HepG2 (cell line): Measurements from ENCODE around the gene BCAT1. TPM values are rescaled to one million over a fixed set of nuclear protein-coding genes. Genes with fewer than 3 reads are reported as not detected.
A peak's percentile ranks its signal among the peaks of the same experiment; 100 is the strongest.

Source experiments
- ATAC-seq: fragments of 200-7000 bp; cut with Tn5 transposase; 3 replicates; pipeline ENCODE4 v1.9.1; 2020; ENCODE audit warnings: mild to moderate bottlenecking, moderate library complexity
- BruUV-seq: library from RNA; stranded (reverse); fragments of 400-500 nt; replicated peaks from 2 replicates; lab custom pipeline; 2021; lab: Mats Ljungman, UMichigan
- CTCF ChIA-PET: fragments of 300-600 bp; formaldehyde crosslinking; extraction: SDS; loops from one replicate; lab custom pipeline; 2021; ENCODE audit warnings: low total read pairs, inconsistent platforms, low intra/inter-chr PET ratio; lab: Yijun Ruan, JAX
- POLR2A ChIA-PET: fragments of 350-600 bp; sonication (Branson Sonifier 250); formaldehyde crosslinking; loops from one replicate; lab custom pipeline; 2020; ENCODE audit warnings: antibody characterized with exemption, inconsistent platforms; lab: Yijun Ruan, JAX
- DNase-seq: peaks from one replicate; pipeline ENCODE4 v3.0.0-alpha.2; 2015; ENCODE audit warnings: low spot score
- FAIRE-seq: peaks from 3 replicates; lab custom pipeline; 2011; peaks lifted over from hg19 to GRCh38; lab: Jason Lieb, UNC
- H2AFZ ChIP-seq: one replicate; pipeline ENCODE4 v1.6.1; 2011; ENCODE audit warnings: low read length, inconsistent platforms
- H3K27ac ChIP-seq: fragments of 300-600 bp; 3 replicates; pipeline ENCODE4 v1.8.0; 2011; ENCODE audit warnings: mixed run types, mild to moderate bottlenecking, mixed read lengths, low read length, inconsistent platforms; ENCODE audit not compliant: insufficient read depth; ENCODE audit errors: extremely low read length
- H3K27me3 ChIP-seq, 2 experiments: fragments of 200-600 bp in 1 of 2; 2 replicates in 1 of 2; 3 replicates in 1 of 2; pipeline versions ENCODE4 v1.6.0 to v1.8.0; 2011; ENCODE audit warnings: low read length in 2 of 2, mild to moderate bottlenecking in 2 of 2, moderate library complexity in 2 of 2, inconsistent platforms in 1 of 2; ENCODE audit not compliant: insufficient read depth in 2 of 2, control insufficient read depth in 1 of 2
- H3K36me3 ChIP-seq, 2 experiments: fragments of 200-600 bp in 1 of 2; replicated peaks in 1 of 2; 2 replicates in 1 of 2; 3 replicates in 1 of 2; pipeline versions ENCODE4 v1.5.1 to v1.8.0; 2011; ENCODE audit warnings: low read length in 2 of 2, inconsistent platforms in 1 of 2; ENCODE audit not compliant: insufficient read depth in 2 of 2, control insufficient read depth in 1 of 2
- H3K4me1 ChIP-seq: 2 replicates; pipeline ENCODE4 v1.5.1; 2012; ENCODE audit warnings: low read length, inconsistent platforms; ENCODE audit not compliant: insufficient read depth
- H3K4me2 ChIP-seq: 2 replicates; pipeline ENCODE4 v1.6.0; 2011; ENCODE audit warnings: low read depth, low read length, inconsistent platforms
- H3K4me3 ChIP-seq, 3 experiments: fragments of 200-600 bp in 1 of 3; sonication (generic), shearing (Covaris generic) in 1 of 3; replicated peaks in 1 of 3; 2 replicates each; pipeline ENCODE4 v1.5.1; 2011 to 2016; ENCODE audit warnings: low read length in 3 of 3, inconsistent platforms in 2 of 3, low read depth in 2 of 3, mild to moderate bottlenecking in 2 of 3, control low read depth in 1 of 3, mixed read lengths in 1 of 3; ENCODE audit not compliant: insufficient read depth in 1 of 3
- H3K79me2 ChIP-seq: one replicate; pipeline ENCODE4 v1.6.1; 2011; ENCODE audit warnings: low read length, inconsistent platforms; ENCODE audit not compliant: insufficient read depth
- H3K9ac ChIP-seq: 2 replicates; pipeline ENCODE4 v1.6.0; 2011; ENCODE audit warnings: mild to moderate bottlenecking, low read depth, low read length, inconsistent platforms; ENCODE audit not compliant: insufficient read depth
- H3K9me3 ChIP-seq: 2 replicates; pipeline ENCODE4 v1.5.1; 2012; ENCODE audit warnings: mild to moderate bottlenecking, low read length
- H4K20me1 ChIP-seq: 2 replicates; pipeline ENCODE4 v1.6.0; 2011; ENCODE audit warnings: inconsistent platforms, mild to moderate bottlenecking, low read length, moderate library complexity; ENCODE audit not compliant: insufficient read depth
- ATF7-NPFF ChIP-seq: sonication (generic); formaldehyde crosslinking; IDR thresholded peaks from 2 replicates; pipeline ENCODE4 v1.8.1; 2023; ENCODE audit warnings: mild to moderate bottlenecking, low read depth, missing genetic modification reagents, moderate library complexity
- BCL6 ChIP-seq: IDR thresholded peaks from 2 replicates; pipeline ENCODE4 v1.6.1; 2016; ENCODE audit warnings: missing genetic modification reagents, missing compliant biosample characterization
- HHEX ChIP-seq: IDR thresholded peaks from 2 replicates; pipeline ENCODE4 v1.6.1; 2016; ENCODE audit warnings: control low read depth
- ISX ChIP-seq: sonication (generic); formaldehyde crosslinking; conservative IDR thresholded peaks from 2 replicates; pipeline ENCODE4 v1.5.0; 2020; ENCODE audit warnings: missing genetic modification reagents
- KLF13 ChIP-seq: sonication (generic); formaldehyde crosslinking; IDR thresholded peaks from 2 replicates; pipeline ENCODE4 v1.4.0; 2020; ENCODE audit warnings: mild to moderate bottlenecking, missing genetic modification reagents
- RARA ChIP-seq: IDR thresholded peaks from 2 replicates; pipeline ENCODE4 v1.6.1; 2016; ENCODE audit warnings: missing genetic modification reagents, missing compliant biosample characterization
- RXRA ChIP-seq: sonication (generic); formaldehyde crosslinking; IDR thresholded peaks from 2 replicates; pipeline ENCODE4 v1.5.1; 2020; ENCODE audit warnings: missing genetic modification reagents
- ZKSCAN1 ChIP-seq: fragments of 150-350 bp; IDR thresholded peaks from 2 replicates; pipeline ENCODE4 v1.6.1; 2014; ENCODE audit warnings: low read length
- ZNF30 ChIP-seq: sonication (generic); formaldehyde crosslinking; IDR thresholded peaks from 2 replicates; pipeline ENCODE4 v1.5.0; 2020; ENCODE audit warnings: mild to moderate bottlenecking, missing genetic modification reagents
- ZNF547 ChIP-seq: sonication (generic); formaldehyde crosslinking; IDR thresholded peaks from 2 replicates; pipeline ENCODE4 v1.5.1; 2020; ENCODE audit warnings: mild to moderate bottlenecking, missing genetic modification reagents
- ZNF629 ChIP-seq: sonication (generic); formaldehyde crosslinking; conservative IDR thresholded peaks from 2 replicates; pipeline ENCODE4 v1.5.0; 2020; ENCODE audit warnings: missing genetic modification reagents
- ZNF670 ChIP-seq: sonication (generic); formaldehyde crosslinking; IDR thresholded peaks from 2 replicates; pipeline ENCODE4 v1.8.0; 2022; ENCODE audit warnings: mild to moderate bottlenecking, missing genetic modification reagents, borderline replicate concordance
- WGBS: methylation state at CpG from one replicate; pipeline ENCODE4 v1.1.6; 2017; ENCODE audit warnings: low lambda C conversion rate; 5-methylcytosine and 5-hydroxymethylcytosine counted together
- in situ Hi-C: cut with HindIII; loops from 2 replicates; pipeline ENCODE4 v1.10.0; 2017; ENCODE audit warnings: low pct_unique_long_range_greater_than_20kb; ENCODE audit not compliant: extremely low pct_ligation_motif_present
- intact Hi-C: fragments of 100-400 bp; cut with micrococcal nuclease; formaldehyde crosslinking; loops from one replicate; pipeline ENCODE4 v1.10.0; 2022; ENCODE audit not compliant: unreplicated experiment
- polyA plus RNA-seq, 8 experiments: library from polyadenylated mRNA; depleted of rRNA in 3 of 8; stranded (reverse) in 7 of 8; unstranded in 1 of 8; fragments of >200 nt; fragmentation: Illumina TruSeq in 4 of 8; extraction: Trizol in 4 of 8; gene quantifications; 2 replicates each; pipeline versions ENCODE4 v1.2.1 to v1.2.3, GENCODE V29; 2011 to 2016; ENCODE audit warnings: low read depth in 4 of 8, missing spikeins in 1 of 8, mixed read lengths in 1 of 8; ENCODE audit not compliant: insufficient read depth in 1 of 8
- total RNA-seq, 5 experiments: library from RNA; depleted of rRNA; stranded (reverse); fragments of >200 nt; fragmentation: Illumina TruSeq; extraction: Trizol; gene quantifications; 2 replicates each; pipeline ENCODE4 v1.2.3, GENCODE V29; 2016; ENCODE audit warnings: low read depth in 1 of 5
- TF ChIP-seq, protein P1 (sequence below): sonication (generic); formaldehyde crosslinking; IDR thresholded peaks from 2 replicates; pipeline ENCODE4 v1.5.1; 2020; ENCODE audit warnings: mild to moderate bottlenecking, missing genetic modification reagents, borderline replicate concordance
- TF ChIP-seq, protein P2 (sequence below): sonication (generic); formaldehyde crosslinking; IDR thresholded peaks from 2 replicates; pipeline ENCODE4 v1.4.0; 2020; ENCODE audit warnings: mild to moderate bottlenecking, missing genetic modification reagents

The BCAT1 gene
- total and polyA plus RNA-seq, 2 of the 13 experiments (the other 11 are each of a cell fraction or from before 2014, with no cell fraction given): 8.0 to 75.5 TPM

- no peaks in the 10 kb centered on the region for H4K20me1 ChIP-seq
- H3K36me3 ChIP-seq: no peaks in the 10 kb centered on the region; a peak in 1 of 5 replicates
- FAIRE-seq: peak; percentile 60
- H2AFZ ChIP-seq: no peak overlapping the region
- no peak overlapping the region for H3K4me2 ChIP-seq
- POLR2A ChIA-PET: no interaction called here
- TF ChIP-seq ATF7-NPFF (CRISPR knock-in tag) (no peak), ZNF547 (CRISPR knock-in tag) (no peak), ISX (CRISPR knock-in tag) (no peak), RARA (CRISPR knock-in tag) (peak; percentile 79), BCL6 (CRISPR knock-in tag) (peak; percentile 18; the same call in 1 of the 2 replicates), KLF13 (CRISPR knock-in tag) (no peak), RXRA (peak; percentile 36; the same call in 1 of the 2 replicates), ZNF670 (CRISPR knock-in tag) (peak; percentile 99)
- TF ChIP-seq, all 625 proteins: peak for 4
- ATAC-seq (peak; percentile 64), DNase-seq (peak; percentile 51)
- in situ Hi-C loops: no loop called here
- Histone ChIP-seq H3K4me1 (peaks cover 10% of the 10 kb centered on the region), H3K27me3 (no peaks in the 10 kb centered on the region), H3K27ac (no peak overlapping the region), H3K9ac (no peak overlapping the region), H3K9me3 (no peaks in the 10 kb centered on the region), H3K79me2 (no peaks in the 10 kb centered on the region), H3K4me3 (no peak overlapping the region)
- no TSS peak for BruUV-seq
- 80% methylated on average over 1 of the region's 1 CpG for WGBS
- intact Hi-C loops: no loop called here
- CTCF ChIA-PET: no interaction called here
These were observed 86.9 kb downstream of the BCAT1 start for GRCh38 chr12:24861766-24862540.

DNA sequence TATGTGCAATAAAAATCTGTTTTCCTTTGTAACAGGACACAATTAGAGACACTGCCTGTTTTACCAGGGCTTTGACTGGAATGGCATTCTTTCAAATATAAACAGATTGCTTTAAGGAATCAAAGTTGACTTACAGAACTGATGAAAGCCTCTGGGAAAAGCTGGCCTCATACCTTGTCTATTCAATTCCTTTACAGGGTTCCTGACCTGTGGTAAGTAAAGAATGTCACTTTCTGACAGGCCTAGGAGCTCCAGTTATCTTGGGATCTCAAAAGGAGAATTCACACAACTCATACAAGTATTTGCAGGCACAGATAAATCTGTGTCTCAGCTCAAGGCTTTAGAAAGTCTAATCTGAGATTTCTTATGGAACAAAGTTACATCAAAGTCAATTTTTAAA, 88.4 kb downstream of the BCAT1 start:
- Histone ChIP-seq H3K9me3 (no peaks in the 10 kb centered on the region), H4K20me1 (no peaks in the 10 kb centered on the region), H3K4me3 (no peak overlapping the region), H3K79me2 (no peaks in the 10 kb centered on the region), H3K27me3 (no peaks in the 10 kb centered on the region), H2AFZ (no peak overlapping the region), H3K4me1 (peaks cover 10% of the 10 kb centered on the region), H3K9ac (no peak overlapping the region), H3K4me2 (no peak overlapping the region), H3K36me3 (no peaks in the 10 kb centered on the region; a peak in 2 of 5 replicates), H3K27ac (no peak overlapping the region)
- FAIRE-seq: no peak
- BruUV-seq: no TSS peak
- in situ Hi-C loops: no loop called here
- intact Hi-C loops: no loop called here
- no peak for DNase-seq
- POLR2A ChIA-PET: no interaction called here
- CTCF ChIA-PET: no interaction called here
- ATAC-seq: no peak
- TF ChIP-seq ZKSCAN1 (no peak), ZNF629 (CRISPR knock-in tag) (no peak), HHEX (CRISPR knock-in tag) (no peak), ZNF30 (CRISPR knock-in tag) (no peak)
- TF ChIP-seq, protein P1, sequence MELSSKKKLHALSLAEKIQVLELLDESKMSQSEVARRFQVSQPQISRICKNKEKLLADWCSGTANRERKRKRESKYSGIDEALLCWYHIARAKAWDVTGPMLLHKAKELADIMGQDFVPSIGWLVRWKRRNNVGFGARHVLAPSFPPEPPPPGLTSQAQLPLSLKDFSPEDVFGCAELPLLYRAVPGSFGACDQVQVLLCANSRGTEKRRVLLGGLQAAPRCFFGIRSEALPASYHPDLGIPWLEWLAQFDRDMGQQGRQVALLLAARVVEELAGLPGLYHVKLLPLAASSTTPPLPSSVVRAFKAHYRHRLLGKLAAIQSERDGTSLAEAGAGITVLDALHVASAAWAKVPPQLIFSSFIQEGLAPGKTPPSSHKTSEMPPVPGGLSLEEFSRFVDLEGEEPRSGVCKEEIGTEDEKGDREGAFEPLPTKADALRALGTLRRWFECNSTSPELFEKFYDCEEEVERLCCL: no peak
- TF ChIP-seq, protein P2, sequence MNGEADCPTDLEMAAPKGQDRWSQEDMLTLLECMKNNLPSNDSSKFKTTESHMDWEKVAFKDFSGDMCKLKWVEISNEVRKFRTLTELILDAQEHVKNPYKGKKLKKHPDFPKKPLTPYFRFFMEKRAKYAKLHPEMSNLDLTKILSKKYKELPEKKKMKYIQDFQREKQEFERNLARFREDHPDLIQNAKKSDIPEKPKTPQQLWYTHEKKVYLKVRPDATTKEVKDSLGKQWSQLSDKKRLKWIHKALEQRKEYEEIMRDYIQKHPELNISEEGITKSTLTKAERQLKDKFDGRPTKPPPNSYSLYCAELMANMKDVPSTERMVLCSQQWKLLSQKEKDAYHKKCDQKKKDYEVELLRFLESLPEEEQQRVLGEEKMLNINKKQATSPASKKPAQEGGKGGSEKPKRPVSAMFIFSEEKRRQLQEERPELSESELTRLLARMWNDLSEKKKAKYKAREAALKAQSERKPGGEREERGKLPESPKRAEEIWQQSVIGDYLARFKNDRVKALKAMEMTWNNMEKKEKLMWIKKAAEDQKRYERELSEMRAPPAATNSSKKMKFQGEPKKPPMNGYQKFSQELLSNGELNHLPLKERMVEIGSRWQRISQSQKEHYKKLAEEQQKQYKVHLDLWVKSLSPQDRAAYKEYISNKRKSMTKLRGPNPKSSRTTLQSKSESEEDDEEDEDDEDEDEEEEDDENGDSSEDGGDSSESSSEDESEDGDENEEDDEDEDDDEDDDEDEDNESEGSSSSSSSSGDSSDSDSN (CRISPR knock-in tag): no peak
